GM12875 (cell line): ENCODE measurements around the gene MAML1.

Source experiments
- H3K4me3 ChIP-seq: one replicate; pipeline ENCODE4 v1.5.1; 2011; ENCODE audit warnings: low read depth, low read length, control low read depth
- CTCF ChIP-seq: IDR thresholded peaks from 2 replicates; pipeline ENCODE4 v1.5.1; 2011; ENCODE audit warnings: low read depth, mild to moderate bottlenecking, control low read depth, inconsistent platforms, low read length, moderate library complexity, borderline replicate concordance; ENCODE audit not compliant: insufficient read depth

The MAML1 gene

GRCh38 chr5:179765400-179765799 lies 32.8 kb downstream of the MAML1 start:
- H3K4me3 ChIP-seq: no peak overlapping the region
- no peak for TF ChIP-seq CTCF

GRCh38 chr5:179766021-179766725 lies 33.6 kb downstream of the MAML1 start:
- H3K4me3 ChIP-seq: no peak overlapping the region
- TF ChIP-seq CTCF: no peak

GRCh38 chr5:179766726-179767455 lies 34.3 kb downstream of the MAML1 start:
- no peak for TF ChIP-seq CTCF

GRCh38 chr5:179767496-179768100 lies 35.0 kb downstream of the MAML1 start:
- no peak overlapping the region for H3K4me3 ChIP-seq
- TF ChIP-seq CTCF: no peak

More at GRCh38 chr5:179766726-179767455, 34.3 kb downstream of the MAML1 start:
- no peak overlapping the region for H3K4me3 ChIP-seq

GRCh38 chr5:179768326-179769085 lies 35.9 kb downstream of the MAML1 start:
- no peak overlapping the region for H3K4me3 ChIP-seq
- no peak for TF ChIP-seq CTCF

- no peak overlapping the region for H3K4me3 ChIP-seq
- no peak for TF ChIP-seq CTCF
Observed at GRCh38 chr5:179769271-179769670, 36.6 kb downstream of the MAML1 start.
